IMR-90 (cell line): ENCODE results near the gene CACNA2D4. TPM values are rescaled to one million over a fixed set of nuclear protein-coding genes. Genes with fewer than 3 reads are reported as not detected.

Experiments used
- ATAC-seq: fragments of 200-7000 bp; cut with Tn5 transposase; 2 replicates; pipeline ENCODE4 v1.9.1; 2020; ENCODE audit warnings: low read depth, mild to moderate bottlenecking, moderate library complexity
- BruUV-seq: library from RNA; stranded (reverse); fragments of 400-500 nt; replicated peaks from 2 replicates; lab custom pipeline; 2021; lab: Mats Ljungman, UMichigan
- CTCF ChIA-PET: fragments of 300-600 bp; formaldehyde crosslinking; extraction: SDS; loops from one replicate; lab custom pipeline; 2021; ENCODE audit warnings: antibody characterized with exemption; lab: Yijun Ruan, JAX
- POLR2A ChIA-PET: fragments of 300-600 bp; sonication (Branson Sonifier 250); formaldehyde crosslinking; loops from one replicate; lab custom pipeline; 2022; ENCODE audit warnings: antibody characterized with exemption; ENCODE audit not compliant: unreplicated experiment; lab: Charles Lee
- DNase-seq: peaks from one replicate; pipeline ENCODE4 v3.0.0; 2013
- H2AFZ ChIP-seq: replicated peaks from 2 replicates; pipeline ENCODE3; 2013; ENCODE audit warnings: low read length, mild to moderate bottlenecking; ENCODE audit not compliant: poor library complexity
- H2AK5ac ChIP-seq: 2 replicates; pipeline ENCODE4 v1.6.1; 2013; ENCODE audit warnings: low read depth, low read length, inconsistent platforms
- H2AK9ac ChIP-seq: replicated peaks from 2 replicates; pipeline ENCODE3; 2013; ENCODE audit warnings: mild to moderate bottlenecking, low read depth, low read length, moderate library complexity; ENCODE audit not compliant: poor library complexity
- H2BK120ac ChIP-seq: 2 replicates; pipeline ENCODE4 v1.6.1; 2013; ENCODE audit warnings: low read depth, low read length, inconsistent platforms
- H2BK15ac ChIP-seq: 3 replicates; pipeline ENCODE4 v1.6.1; 2013; ENCODE audit warnings: low read depth, low read length, inconsistent platforms
- H2BK20ac ChIP-seq: 2 replicates; pipeline ENCODE4 v1.6.1; 2013; ENCODE audit warnings: low read depth, mild to moderate bottlenecking, inconsistent platforms, low read length, moderate library complexity
- H2BK5ac ChIP-seq: 2 replicates; pipeline ENCODE4 v1.6.1; 2013; ENCODE audit warnings: mild to moderate bottlenecking, low read depth, low read length, inconsistent platforms; ENCODE audit not compliant: poor library complexity, severe bottlenecking
- H3K14ac ChIP-seq: replicated peaks from 2 replicates; pipeline ENCODE4 v1.6.1; 2013; ENCODE audit warnings: low read depth, low read length, inconsistent platforms
- H3K18ac ChIP-seq: 2 replicates; pipeline ENCODE4 v1.6.1; 2013; ENCODE audit warnings: low read depth, low read length, control low read depth
- H3K23ac ChIP-seq: 2 replicates; pipeline ENCODE4 v1.6.1; 2013; ENCODE audit warnings: low read depth, low read length, inconsistent platforms
- H3K27ac ChIP-seq: 2 replicates; pipeline ENCODE4 v1.5.1; 2013; ENCODE audit warnings: mild to moderate bottlenecking, control low read depth, low read length; ENCODE audit not compliant: insufficient read depth
- H3K27me3 ChIP-seq: 2 replicates; pipeline ENCODE4 v1.6.1; 2013; ENCODE audit warnings: low read length; ENCODE audit not compliant: control insufficient read depth, insufficient read depth
- H3K36me3 ChIP-seq: 2 replicates; pipeline ENCODE4 v1.6.1; 2013; ENCODE audit warnings: low read length, mixed read lengths; ENCODE audit not compliant: control insufficient read depth, insufficient read depth
- H3K4ac ChIP-seq: 2 replicates; pipeline ENCODE4 v1.6.1; 2013; ENCODE audit warnings: low read depth, low read length, inconsistent platforms
- H3K4me1 ChIP-seq: 2 replicates; pipeline ENCODE4 v1.6.1; 2013; ENCODE audit warnings: low read length, mixed read lengths; ENCODE audit not compliant: control insufficient read depth, insufficient read depth
- H3K4me2 ChIP-seq: 2 replicates; pipeline ENCODE4 v1.6.1; 2013; ENCODE audit warnings: low read depth, mild to moderate bottlenecking, control low read depth, low read length, moderate library complexity
- H3K4me3 ChIP-seq: 2 replicates; pipeline ENCODE4 v1.5.1; 2013; ENCODE audit warnings: low read depth, mild to moderate bottlenecking, control low read depth, low read length, moderate library complexity; ENCODE audit not compliant: insufficient read depth
- H3K56ac ChIP-seq: 2 replicates; pipeline ENCODE4 v1.6.1; 2013; ENCODE audit warnings: low read length, inconsistent platforms; ENCODE audit not compliant: insufficient read depth; ENCODE audit errors: extremely low read depth
- H3K79me1 ChIP-seq, 2 experiments: 2 replicates each; pipeline ENCODE4 v1.6.1; 2013; ENCODE audit warnings: low read length in 2 of 2, inconsistent platforms in 1 of 2, low read depth in 1 of 2
- H3K9ac ChIP-seq: 2 replicates; pipeline ENCODE4 v1.6.1; 2013; ENCODE audit warnings: low read depth, low read length, control low read depth
- H3K9me1 ChIP-seq: 2 replicates; pipeline ENCODE4 v1.6.1; 2013; ENCODE audit warnings: low read length, inconsistent platforms; ENCODE audit not compliant: insufficient read depth
- H3K9me3 ChIP-seq: 2 replicates; pipeline ENCODE4 v1.6.1; 2013; ENCODE audit warnings: low read length; ENCODE audit not compliant: control insufficient read depth, insufficient read depth
- H4K20me1 ChIP-seq: 2 replicates; pipeline ENCODE4 v1.6.1; 2013; ENCODE audit warnings: low read length, inconsistent platforms; ENCODE audit not compliant: insufficient read depth
- H4K5ac ChIP-seq: 2 replicates; pipeline ENCODE4 v1.6.1; 2013; ENCODE audit warnings: mild to moderate bottlenecking, low read depth, low read length, control low read depth
- H4K8ac ChIP-seq, 2 experiments: 2 replicates each; pipeline ENCODE4 v1.6.1; 2013; ENCODE audit warnings: low read depth in 2 of 2, low read length in 2 of 2, control low read depth in 1 of 2, inconsistent platforms in 1 of 2
- H4K91ac ChIP-seq: 2 replicates; pipeline ENCODE4 v1.6.1; 2013; ENCODE audit warnings: low read depth, low read length, inconsistent platforms; ENCODE audit not compliant: insufficient read depth
- CHD1 ChIP-seq: IDR thresholded peaks from 2 replicates; pipeline ENCODE4 v1.6.1; 2012; ENCODE audit warnings: low read depth, low read length, improper control_type of control experiment
- CTCF ChIP-seq: conservative IDR thresholded peaks from 2 replicates; pipeline ENCODE4 v1.5.1; 2012; ENCODE audit warnings: mild to moderate bottlenecking, low read depth, low read length, improper control_type of control experiment
- WGBS, 2 experiments: methylation state at CpG; one replicate each; pipeline versions ENCODE4 v1.1.5 to v1.1.7; 2013; ENCODE audit warnings: missing lambda C conversion rate in 2 of 2; ENCODE audit not compliant: insufficient read length in 1 of 2; ENCODE audit errors: extremely low coverage in 2 of 2; 5-methylcytosine and 5-hydroxymethylcytosine counted together
- dilution Hi-C: fragments of 300-500 bp; cut with HindIII; formaldehyde crosslinking; loops from one replicate; pipeline ENCODE4 v1.14.3; 2018; ENCODE audit warnings: low sequenced_read_pairs; ENCODE audit not compliant: unreplicated experiment
- in situ Hi-C: fragments of 300-500 bp; cut with MboI; formaldehyde crosslinking; loops from 3 replicates; pipeline ENCODE4 v1.14.3; 2019; ENCODE audit warnings: low sequenced_read_pairs, inconsistent platforms, mixed read lengths
- intact Hi-C: fragments of 100-400 bp; cut with micrococcal nuclease; formaldehyde crosslinking; loops from 2 replicates; pipeline ENCODE4 v1.10.0; 2022
- polyA plus RNA-seq, 3 experiments: library from polyadenylated mRNA; depleted of rRNA; stranded (reverse); fragments of >200 nt; gene quantifications; 2 replicates each; pipeline ENCODE4 v1.2.3, GENCODE V29; 2012; ENCODE audit warnings: low replicate concordance in 1 of 3
- total RNA-seq: library from RNA; depleted of rRNA; stranded (reverse); fragments of >200 nt; gene quantifications from 2 replicates; pipeline ENCODE4 v1.2.3, GENCODE V29; 2012

CACNA2D4 gene
- total and polyA plus RNA-seq, 2 of the 4 experiments (the other 2 are of a cell fraction), result 0.18 to 0.22 TPM

GRCh38 chr12:1939331-1939730, 20.9 kb upstream of the CACNA2D4 start:
- in situ Hi-C loops, result loop anchor here (5.0 kb wide), 2 partner anchors 147 to 292 kb away; no protein-coding TSS in a partner anchor
- no peak overlapping the region for H3K23ac ChIP-seq
- no peak overlapping the region for H3K27ac ChIP-seq
- no peak overlapping the region for H2BK120ac ChIP-seq
- H3K4me1 ChIP-seq, result peaks cover 12% of the 10 kb centered on the region
- H3K56ac ChIP-seq, result no peak overlapping the region
- TF ChIP-seq CTCF (no peak), CHD1 (no peak)
- H3K14ac ChIP-seq, result no peak overlapping the region
- H3K9ac ChIP-seq, result no peak overlapping the region
- no peak overlapping the region for H4K8ac ChIP-seq
- CTCF ChIA-PET, result interaction anchor here (0.6 to 1.7 kb wide), 16 partner anchors 12 to 643 kb away, joined by 3 to 16 read pairs (median 4); no protein-coding TSS in a partner anchor
- H3K4me3 ChIP-seq, result no peak overlapping the region
- no peak overlapping the region for H3K4me2 ChIP-seq
- DNase-seq, result no peak
- H2BK20ac ChIP-seq, result no peak overlapping the region
- H3K79me1 ChIP-seq, result peaks cover 0 to 3% of the 10 kb centered on the region in 2 experiments; a peak in 1 of 4 replicates
- H4K20me1 ChIP-seq, result peaks cover 2% of the 10 kb centered on the region; the same call in 1 of the 2 replicates
- no peak overlapping the region for H4K5ac ChIP-seq
- no TSS peak for BruUV-seq
- no peak overlapping the region for H2AFZ ChIP-seq
- dilution Hi-C loops, result no loop called here
- peaks cover 12% of the 10 kb centered on the region for H3K36me3 ChIP-seq
- no peak overlapping the region for H2BK15ac ChIP-seq
- H4K91ac ChIP-seq, result no peak overlapping the region
- H3K4ac ChIP-seq, result no peak overlapping the region
- no peak for ATAC-seq
- no peak overlapping the region for H3K18ac ChIP-seq
- no peaks in the 10 kb centered on the region for H3K27me3 ChIP-seq
- H2AK9ac ChIP-seq, result no peak overlapping the region
- no CpG with 5 or more reads among the region's 10 CpGs for WGBS, 2 experiments
- no peak overlapping the region for H2BK5ac ChIP-seq
- peaks cover 2% of the 10 kb centered on the region; the same call in 1 of the 2 replicates for H3K9me1 ChIP-seq
- no peak overlapping the region for H2AK5ac ChIP-seq
- POLR2A ChIA-PET, result no interaction called here
- intact Hi-C loops, result no loop called here
- no peaks in the 10 kb centered on the region for H3K9me3 ChIP-seq
